ENCODE data around the gene DIAPH3.

The DIAPH3 gene

GRCh38 chr13:59979589-59979988, 184.1 kb downstream of the DIAPH3 start (continued):
- TF ChIP-seq, protein P1, sequence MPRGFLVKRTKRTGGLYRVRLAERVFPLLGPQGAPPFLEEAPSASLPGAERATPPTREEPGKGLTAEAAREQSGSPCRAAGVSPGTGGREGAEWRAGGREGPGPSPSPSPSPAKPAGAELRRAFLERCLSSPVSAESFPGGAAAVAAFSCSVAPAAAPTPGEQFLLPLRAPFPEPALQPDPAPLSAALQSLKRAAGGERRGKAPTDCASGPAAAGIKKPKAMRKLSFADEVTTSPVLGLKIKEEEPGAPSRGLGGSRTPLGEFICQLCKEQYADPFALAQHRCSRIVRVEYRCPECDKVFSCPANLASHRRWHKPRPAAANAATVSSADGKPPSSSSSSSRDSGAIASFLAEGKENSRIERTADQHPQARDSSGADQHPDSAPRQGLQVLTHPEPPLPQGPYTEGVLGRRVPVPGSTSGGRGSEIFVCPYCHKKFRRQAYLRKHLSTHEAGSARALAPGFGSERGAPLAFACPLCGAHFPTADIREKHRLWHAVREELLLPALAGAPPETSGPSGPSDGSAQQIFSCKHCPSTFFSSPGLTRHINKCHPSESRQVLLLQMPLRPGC (tag by site-specific recombination; IDR thresholded peaks at IDR 0.05): no peak
- TF ChIP-seq, protein P2, sequence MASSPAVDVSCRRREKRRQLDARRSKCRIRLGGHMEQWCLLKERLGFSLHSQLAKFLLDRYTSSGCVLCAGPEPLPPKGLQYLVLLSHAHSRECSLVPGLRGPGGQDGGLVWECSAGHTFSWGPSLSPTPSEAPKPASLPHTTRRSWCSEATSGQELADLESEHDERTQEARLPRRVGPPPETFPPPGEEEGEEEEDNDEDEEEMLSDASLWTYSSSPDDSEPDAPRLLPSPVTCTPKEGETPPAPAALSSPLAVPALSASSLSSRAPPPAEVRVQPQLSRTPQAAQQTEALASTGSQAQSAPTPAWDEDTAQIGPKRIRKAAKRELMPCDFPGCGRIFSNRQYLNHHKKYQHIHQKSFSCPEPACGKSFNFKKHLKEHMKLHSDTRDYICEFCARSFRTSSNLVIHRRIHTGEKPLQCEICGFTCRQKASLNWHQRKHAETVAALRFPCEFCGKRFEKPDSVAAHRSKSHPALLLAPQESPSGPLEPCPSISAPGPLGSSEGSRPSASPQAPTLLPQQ (tag by site-specific recombination; IDR thresholded peaks at IDR 0.05): no peak
- no peak for TF ChIP-seq ZNF473 (tag by site-specific recombination; IDR thresholded peaks at IDR 0.05)

DNA sequence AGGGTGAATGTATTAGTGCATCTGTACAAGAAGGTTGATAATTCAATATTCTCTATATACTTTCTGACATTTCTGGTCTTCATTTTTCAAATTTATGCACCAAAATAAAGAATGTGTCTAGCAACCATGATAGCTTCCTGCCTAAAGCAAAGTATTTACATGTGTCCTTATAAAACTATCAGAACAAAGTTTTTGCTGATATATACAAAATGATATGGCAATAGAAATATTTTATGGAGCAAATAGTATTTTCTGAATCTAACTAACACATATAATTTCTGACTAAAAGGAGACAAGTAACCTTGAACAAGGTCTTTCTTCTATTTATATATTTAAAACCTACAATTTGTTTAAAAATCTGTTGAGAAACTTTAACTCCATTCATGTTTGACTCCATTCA, 184.9 kb downstream of the DIAPH3 start:
- Histone ChIP-seq H3K4me3 (ENCODE audit: low read depth, low read length) (no peak overlapping the region), H3K36me3 (ENCODE audit: control insufficient read depth in 2 of 2, insufficient read depth in 1 of 2, low read length in 2 of 2) (no peaks in the 10 kb centered on the region), H3K4me1 (ENCODE audit: control insufficient read depth, insufficient read depth, low read length) (no peaks in the 10 kb centered on the region), H3K9me3 (ENCODE audit: control insufficient read depth, insufficient read depth, low read depth, low read length) (no peaks in the 10 kb centered on the region), H3K27ac (ENCODE audit: extremely low read depth, low read depth, low read length) (no peak overlapping the region)
- POLR2A ChIA-PET: no interaction called here
- no peak for TF ChIP-seq ZNF654 (tag by site-specific recombination; IDR thresholded peaks at IDR 0.05; ENCODE audit: low read depth)
- TF ChIP-seq ZNF274 (IDR thresholded peaks at IDR 0.05; ENCODE audit: low read length): no peak
- TF ChIP-seq ZNF274 (tag by site-specific recombination; IDR thresholded peaks at IDR 0.05; ENCODE audit: borderline replicate concordance): no peak
- TF ChIP-seq SCRT2 (tag by site-specific recombination; IDR thresholded peaks at IDR 0.05): no peak
- TF ChIP-seq ZBTB17 (tag by site-specific recombination; IDR thresholded peaks at IDR 0.05): no peak
- no peak for TF ChIP-seq ZNF174 (tag by site-specific recombination; IDR thresholded peaks at IDR 0.05)
- no peak for TF ChIP-seq ZNF707 (tag by site-specific recombination; IDR thresholded peaks at IDR 0.05)
- TF ChIP-seq ZNF626 (tag by site-specific recombination; IDR thresholded peaks at IDR 0.05): no peak
- no peak for TF ChIP-seq ZNF621 (tag by site-specific recombination; IDR thresholded peaks at IDR 0.05)
- no peak for TF ChIP-seq HIC1 (tag by site-specific recombination; IDR thresholded peaks at IDR 0.05)
- TF ChIP-seq SETDB1 (IDR thresholded peaks at IDR 0.05; ENCODE audit: insufficient read length, low read length): no peak
- no peak for TF ChIP-seq ZNF211 (tag by site-specific recombination; IDR thresholded peaks at IDR 0.05; ENCODE audit: low read depth)
- no peak for TF ChIP-seq ZNF510 (tag by site-specific recombination; IDR thresholded peaks at IDR 0.05; ENCODE audit: insufficient replicate concordance)
- no peak for TF ChIP-seq ZNF521 (tag by site-specific recombination; IDR thresholded peaks at IDR 0.05)
- TF ChIP-seq ZNF677 (tag by site-specific recombination; IDR thresholded peaks at IDR 0.05): no peak
- TF ChIP-seq ZNF214 (tag by site-specific recombination; IDR thresholded peaks at IDR 0.05; ENCODE audit: borderline replicate concordance): no peak
- CTCF ChIA-PET: no interaction called here

DNA sequence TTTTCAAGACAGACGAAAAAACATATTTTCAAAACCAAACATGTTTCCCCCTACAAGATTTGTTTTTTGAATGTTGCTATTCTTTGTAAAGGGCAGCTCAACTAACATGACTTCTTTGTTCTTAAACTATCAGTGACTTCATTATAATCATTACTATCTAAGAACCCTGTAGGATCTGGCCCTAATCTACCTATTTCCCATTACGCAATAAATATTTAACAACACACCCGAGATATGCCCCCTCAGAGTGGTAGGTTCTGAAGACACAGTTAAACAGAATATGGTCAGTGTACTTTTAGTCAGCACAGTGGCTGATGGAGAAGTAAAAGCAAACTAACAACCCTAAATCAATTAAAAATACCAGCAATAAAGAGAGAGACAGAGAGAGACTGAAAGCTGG, 186.9 kb downstream of the DIAPH3 start:
- H3K4me1 ChIP-seq (ENCODE audit: control insufficient read depth, insufficient read depth, low read length): no peaks in the 10 kb centered on the region
- TF ChIP-seq ZNF549 (tag by site-specific recombination; IDR thresholded peaks at IDR 0.05) (no peak), WT1 (tag by site-specific recombination; IDR thresholded peaks at IDR 0.05) (no peak), ZNF530 (tag by site-specific recombination; IDR thresholded peaks at IDR 0.05; ENCODE audit: low read depth) (no peak), ZNF776 (tag by site-specific recombination; IDR thresholded peaks at IDR 0.05; ENCODE audit: borderline replicate concordance) (no peak), ZNF558 (tag by site-specific recombination; IDR thresholded peaks at IDR 0.05) (no peak), BCL11B (tag by site-specific recombination; IDR thresholded peaks at IDR 0.05; ENCODE audit: low read depth) (no peak), ZNF777 (tag by site-specific recombination; IDR thresholded peaks at IDR 0.05; ENCODE audit: borderline replicate concordance) (no peak), ZNF146 (tag by site-specific recombination; IDR thresholded peaks at IDR 0.05) (no peak), ZNF561 (tag by site-specific recombination; IDR thresholded peaks at IDR 0.05; ENCODE audit: borderline replicate concordance) (no peak), ZFP3 (tag by site-specific recombination; IDR thresholded peaks at IDR 0.05; ENCODE audit: low read depth) (no peak), ZNF654 (tag by site-specific recombination; IDR thresholded peaks at IDR 0.05; ENCODE audit: low read depth) (no peak), CTCF (tag by site-specific recombination; IDR thresholded peaks at IDR 0.05) (no peak)

More for the DNA sequence above, 186.9 kb downstream of the DIAPH3 start:
- POLR2A ChIA-PET: no interaction called here
- H3K36me3 ChIP-seq (ENCODE audit: control insufficient read depth in 2 of 2, insufficient read depth in 1 of 2, low read length in 2 of 2): no peaks in the 10 kb centered on the region
- no peaks in the 10 kb centered on the region for H3K9me3 ChIP-seq (ENCODE audit: control insufficient read depth, insufficient read depth, low read depth, low read length)
- no peak overlapping the region for H3K4me3 ChIP-seq (ENCODE audit: low read depth, low read length)
- H3K27ac ChIP-seq (ENCODE audit: extremely low read depth, low read depth, low read length): no peak overlapping the region
- CTCF ChIA-PET: no interaction called here
